Inferior parietal cortex (tissue), 1 donor: Measurements from ENCODE around the gene GYPC.
"Not testable (repeated sequence)": the region's sequence is repeated elsewhere in the genome, so short reads cannot be mapped to it uniquely, and the experiment has no call there.

Source experiments
- DNase-seq: peaks from one replicate; pipeline ENCODE4 v3.0.0-alpha.2; 2016; ENCODE audit errors: extremely low spot score

GYPC gene

GRCh38 chr2:126698376-126698775, 42.4 kb downstream of the GYPC start:
- no peak for DNase-seq

- DNase-seq: no peak
Measured at GRCh38 chr2:126699018-126699417, 43.1 kb downstream of the GYPC start.

GRCh38 chr2:126699716-126700581, 44.0 kb downstream of the GYPC start:
- DNase-seq: no peak

GRCh38 chr2:126700677-126701076, 44.7 kb downstream of the GYPC start:
- DNase-seq: no peak

GRCh38 chr2:126703311-126703710, 47.4 kb downstream of the GYPC start:
- no peak for DNase-seq

- no peak for DNase-seq
Measured at GRCh38 chr2:126704434-126705160, 48.6 kb downstream of the GYPC start.

- DNase-seq: no peak
Measured at GRCh38 chr2:126707191-126707590, 51.2 kb downstream of the GYPC start.

- DNase-seq: no peak
Measured at GRCh38 chr2:126707941-126708340, 52.0 kb downstream of the GYPC start.

- no peak for DNase-seq
Measured at GRCh38 chr2:126714191-126714965, 58.4 kb downstream of the GYPC start.

GRCh38 chr2:126715111-126715510, 59.2 kb downstream of the GYPC start:
- no peak for DNase-seq

- DNase-seq: no peak
Measured at GRCh38 chr2:126715576-126716406, 59.8 kb downstream of the GYPC start.

GRCh38 chr2:126717277-126717676, 61.3 kb downstream of the GYPC start:
- DNase-seq: not testable (repeated sequence)

- no peak for DNase-seq
Measured at GRCh38 chr2:126717928-126718327, 62.0 kb downstream of the GYPC start.

GRCh38 chr2:126719191-126719832, 63.4 kb downstream of the GYPC start:
- DNase-seq: no peak

- DNase-seq: no peak
Measured at GRCh38 chr2:126719833-126720351, 63.9 kb downstream of the GYPC start.

GRCh38 chr2:126720638-126721037, 64.7 kb downstream of the GYPC start:
- DNase-seq: no peak

GRCh38 chr2:126722081-126722480, 66.1 kb downstream of the GYPC start:
- DNase-seq: no peak

GRCh38 chr2:126722546-126722945, 66.6 kb downstream of the GYPC start:
- DNase-seq: no peak

GRCh38 chr2:126723281-126723815, 67.4 kb downstream of the GYPC start:
- no peak for DNase-seq

- no peak for DNase-seq
Measured at GRCh38 chr2:126725580-126725979, 69.6 kb downstream of the GYPC start.
